ENCODE measurements around the gene TRIM46.
"Not testable (repeated sequence)": the region's sequence is repeated elsewhere in the genome, so short reads cannot be mapped to it uniquely, and the experiment has no call there.

TRIM46 gene

DNA sequence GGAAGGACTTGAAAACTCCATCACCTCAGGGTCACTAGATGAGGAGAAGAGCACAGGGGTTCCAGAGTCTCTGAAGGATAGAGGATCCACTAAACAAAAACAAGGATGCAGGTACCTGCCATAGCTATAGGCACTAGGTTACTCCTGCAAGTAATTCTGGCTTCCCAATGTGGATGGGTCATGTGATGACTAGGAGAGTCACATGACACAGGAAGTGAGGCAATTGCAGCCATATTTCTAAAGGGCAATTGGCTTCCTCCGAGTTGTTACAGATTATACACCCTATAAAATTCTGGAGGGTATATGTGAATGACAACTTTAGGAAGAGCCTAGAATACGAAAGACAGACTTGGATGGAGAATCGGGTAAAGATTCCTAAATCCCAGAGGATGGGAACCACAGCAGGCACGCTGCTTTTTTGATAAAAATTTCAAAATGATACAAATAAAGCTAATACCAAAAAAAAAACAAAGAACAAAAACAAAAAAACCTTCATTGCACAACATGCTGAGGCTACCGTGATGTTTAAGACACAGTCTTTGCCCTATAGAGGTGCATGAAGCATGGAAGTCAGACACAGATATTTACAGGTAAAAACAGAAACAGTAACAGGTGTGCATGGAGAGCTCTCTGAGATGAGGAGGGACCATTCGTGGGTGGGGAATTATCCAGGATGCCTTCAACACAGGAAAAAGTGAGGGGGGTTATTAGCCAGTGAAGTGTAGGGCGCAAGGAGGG lies 45.4 kb downstream of the TRIM46 start:
- H3K36me3 ChIP-seq = peaks cover 0 to 22% (median 0%) of the 10 kb centered on the region in 3 donors
- H3K9me3 ChIP-seq = no peaks in the 10 kb centered on the region
- DNase-seq = peak in 1 of 2 donors; percentile 54
- TF ChIP-seq, protein P1, sequence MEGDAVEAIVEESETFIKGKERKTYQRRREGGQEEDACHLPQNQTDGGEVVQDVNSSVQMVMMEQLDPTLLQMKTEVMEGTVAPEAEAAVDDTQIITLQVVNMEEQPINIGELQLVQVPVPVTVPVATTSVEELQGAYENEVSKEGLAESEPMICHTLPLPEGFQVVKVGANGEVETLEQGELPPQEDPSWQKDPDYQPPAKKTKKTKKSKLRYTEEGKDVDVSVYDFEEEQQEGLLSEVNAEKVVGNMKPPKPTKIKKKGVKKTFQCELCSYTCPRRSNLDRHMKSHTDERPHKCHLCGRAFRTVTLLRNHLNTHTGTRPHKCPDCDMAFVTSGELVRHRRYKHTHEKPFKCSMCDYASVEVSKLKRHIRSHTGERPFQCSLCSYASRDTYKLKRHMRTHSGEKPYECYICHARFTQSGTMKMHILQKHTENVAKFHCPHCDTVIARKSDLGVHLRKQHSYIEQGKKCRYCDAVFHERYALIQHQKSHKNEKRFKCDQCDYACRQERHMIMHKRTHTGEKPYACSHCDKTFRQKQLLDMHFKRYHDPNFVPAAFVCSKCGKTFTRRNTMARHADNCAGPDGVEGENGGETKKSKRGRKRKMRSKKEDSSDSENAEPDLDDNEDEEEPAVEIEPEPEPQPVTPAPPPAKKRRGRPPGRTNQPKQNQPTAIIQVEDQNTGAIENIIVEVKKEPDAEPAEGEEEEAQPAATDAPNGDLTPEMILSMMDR (IDR thresholded peaks at IDR 0.05) = no peak
- intact Hi-C loops (cut with DNase I; ENCODE audit: low total_unique reads) = no loop called here
- H3K4me3 ChIP-seq = peak overlapping the region; percentile 8 to 10
- peaks cover 0 to 6% (median 3%) of the 10 kb centered on the region in 4 donors for H3K4me1 ChIP-seq
- no peaks in the 10 kb centered on the region for H3K27me3 ChIP-seq
- peak overlapping the region in 1 of 2 donors; percentile 20 for H3K27ac ChIP-seq

GRCh38 chr1:155219592-155220031 lies 46.0 kb downstream of the TRIM46 start:
- no peaks in the 10 kb centered on the region for H3K27me3 ChIP-seq
- DNase-seq = no peak
- H3K4me3 ChIP-seq = no peak overlapping the region
- H3K4me1 ChIP-seq = peaks cover 0 to 10% (median 6%) of the 10 kb centered on the region in 4 donors
- H3K36me3 ChIP-seq = peaks cover 0 to 20% (median 0%) of the 10 kb centered on the region in 3 donors
- no peaks in the 10 kb centered on the region for H3K9me3 ChIP-seq
- TF ChIP-seq, protein P1 (IDR thresholded peaks at IDR 0.05) = no peak
- intact Hi-C loops (cut with DNase I; ENCODE audit: low total_unique reads) = no loop called here
- peak overlapping the region in 1 of 2 donors; percentile 20 for H3K27ac ChIP-seq

DNA sequence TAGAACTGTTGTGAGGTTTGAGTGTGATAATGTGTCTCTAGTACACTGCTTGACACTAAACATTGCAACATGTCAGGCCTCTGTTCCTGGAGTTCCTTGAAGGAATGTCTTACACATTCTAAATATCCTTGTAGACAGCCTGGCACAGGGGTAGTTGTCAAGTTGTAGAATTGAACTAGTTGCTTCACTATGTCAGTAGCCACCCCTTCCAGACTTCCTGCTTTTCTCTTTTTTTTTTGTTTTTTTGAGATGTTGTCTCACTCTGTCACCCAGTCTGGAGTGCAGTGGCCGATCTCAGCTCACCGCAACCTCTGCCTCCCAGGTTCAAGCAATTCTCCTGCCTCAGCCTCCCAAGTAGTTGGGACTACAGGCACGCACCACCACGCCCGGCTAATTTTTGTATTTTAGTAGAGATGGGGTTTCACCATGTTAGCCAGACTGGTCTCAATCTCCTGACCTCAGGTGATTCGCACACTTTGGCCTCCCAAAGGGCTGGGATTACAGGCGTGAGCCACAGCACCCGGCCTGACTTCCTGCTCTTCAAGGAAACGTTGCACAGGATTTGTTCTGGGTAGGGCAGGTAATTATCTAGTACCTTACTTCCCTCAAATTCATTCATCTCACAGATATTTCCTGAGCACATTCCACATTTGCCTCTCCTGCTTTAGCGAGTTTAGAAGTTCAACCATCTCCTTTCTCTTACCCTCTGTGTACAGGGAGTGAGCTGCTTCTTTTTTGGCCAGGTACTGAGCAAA lies 46.7 kb downstream of the TRIM46 start:
- H3K4me3 ChIP-seq; intact Hi-C loops (cut with DNase I; ENCODE audit: low total_unique reads); H3K9me3 ChIP-seq; H3K27ac ChIP-seq; H3K27me3 ChIP-seq; DNase-seq: not testable (repeated sequence)
- Histone ChIP-seq H3K4me1 (peaks cover 0 to 18% (median 9%) of the 10 kb centered on the region in 4 donors), H3K36me3 (peaks cover 0 to 12% (median 0%) of the 10 kb centered on the region in 3 donors)

GRCh38 chr1:155223047-155223446 lies 49.4 kb downstream of the TRIM46 start:
- Histone ChIP-seq H3K9me3 (no peaks in the 10 kb centered on the region), H3K27ac (no peak overlapping the region), H3K36me3 (no peaks in the 10 kb centered on the region), H3K4me1 (peaks cover 0 to 36% (median 18%) of the 10 kb centered on the region in 4 donors), H3K27me3 (no peaks in the 10 kb centered on the region), H3K4me3 (no peak overlapping the region)
- intact Hi-C loops (cut with DNase I; ENCODE audit: low total_unique reads) = no loop called here
- no peak for DNase-seq
- TF ChIP-seq, protein P1 (IDR thresholded peaks at IDR 0.05) = no peak

GRCh38 chr1:155225404-155225759 lies 51.7 kb downstream of the TRIM46 start:
- H3K27me3 ChIP-seq; intact Hi-C loops (cut with DNase I; ENCODE audit: low total_unique reads); H3K36me3 ChIP-seq; H3K9me3 ChIP-seq; H3K4me3 ChIP-seq: not testable (repeated sequence)
- Histone ChIP-seq H3K27ac (peak overlapping the region in 1 of 2 donors; percentile 84), H3K4me1 (peaks cover 0 to 34% (median 18%) of the 10 kb centered on the region in 4 donors)
- DNase-seq = peak in 1 of 2 donors; percentile 61

DNA sequence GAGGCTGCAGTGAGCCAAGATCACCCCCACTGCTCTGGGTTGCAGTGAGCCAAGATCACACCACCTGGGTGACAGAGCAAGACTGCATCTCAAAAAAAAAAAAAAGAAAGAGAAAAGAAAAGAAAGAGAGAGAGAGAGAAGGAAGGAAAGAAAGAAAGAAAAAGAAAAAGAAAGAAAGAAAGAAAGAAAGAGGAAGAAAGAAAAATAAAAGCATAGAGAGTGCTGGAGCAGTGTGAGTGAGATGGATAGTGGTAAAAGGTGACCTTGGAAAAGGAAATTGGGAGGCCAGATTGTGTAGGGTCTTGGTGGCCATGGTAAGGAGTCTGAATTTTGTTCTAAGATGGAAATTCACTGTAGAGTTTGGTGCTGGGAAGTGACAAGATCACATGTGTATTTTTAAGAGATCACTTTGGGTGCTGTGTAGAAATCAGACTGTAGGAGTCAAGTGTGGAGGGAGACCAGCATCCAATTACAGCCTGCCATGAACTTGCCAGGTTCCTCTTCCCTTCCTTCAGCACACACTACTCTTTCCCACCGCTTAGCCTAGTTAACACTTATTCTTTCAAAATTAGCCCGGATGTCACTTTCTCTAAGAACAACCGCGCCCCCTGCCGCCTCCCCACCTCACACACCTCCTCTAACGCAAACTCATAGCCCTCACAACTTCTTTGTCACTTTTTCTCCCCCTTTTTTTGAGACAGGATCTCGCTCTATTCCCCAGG lies 52.7 kb downstream of the TRIM46 start:
- TF ChIP-seq, protein P1 (IDR thresholded peaks at IDR 0.05) = peak; percentile 64 to 65
- Histone ChIP-seq H3K27me3 (no peaks in the 10 kb centered on the region), H3K9me3 (no peaks in the 10 kb centered on the region), H3K27ac (peak overlapping the region; percentile 80 to 84), H3K4me3 (peak overlapping the region; percentile 53 to 66), H3K4me1 (peaks cover 0 to 37% (median 18%) of the 10 kb centered on the region in 4 donors), H3K36me3 (no peaks in the 10 kb centered on the region)
- intact Hi-C loops (cut with DNase I; ENCODE audit: low total_unique reads) = no loop called here
- peak; percentile 84 to 88 for DNase-seq
